ENCODE measurements around the gene WDFY3. TPM values are rescaled to one million over a fixed set of nuclear protein-coding genes. Genes with fewer than 3 reads are reported as not detected.

WDFY3 gene
- polyA plus RNA-seq, 3 donors: 6.6 to 13.7 (median 8.8) TPM

- 94 to 96% (median 95%) methylated on average over 11 of the region's 11 CpGs for WGBS, 3 donors
- H3K27ac ChIP-seq (ENCODE audit: low read depth, low read length): no peak overlapping the region
These were observed 342.8 kb downstream of the WDFY3 start for GRCh38 chr4:84623661-84624060.

GRCh38 chr4:84622959-84623358, 343.5 kb downstream of the WDFY3 start:
- no peak overlapping the region for H3K27ac ChIP-seq (ENCODE audit: low read depth, low read length)
- 55 to 76% (median 65%) methylated on average over 1 of the region's 1 CpG for WGBS, 3 donors
